Measurements from ENCODE around the gene TXNL4A.

GRCh38 chr18:80034852-80035406, 46.6 kb upstream of the TXNL4A start:
- TF ChIP-seq CTCF (IDR thresholded peaks at IDR 0.05), result peak in 1 of 7 experiments; percentile 0
- TF ChIP-seq POLR2A (IDR thresholded peaks at IDR 0.05), result no peak
